Lower leg skin (tissue), 3 donors: ENCODE data around the gene TNN.

Experiments used
- CTCF ChIP-seq, 3 donors: fragments of 450-650 bp; IDR thresholded peaks; one replicate each; pipeline ENCODE4 v1.5.1; 2016; ENCODE audit warnings: antibody characterized with exemption in 3 of 3, mild to moderate bottlenecking in 3 of 3, moderate library complexity in 2 of 3
- POLR2A ChIP-seq, 2 donors: fragments of 450-650 bp; IDR thresholded peaks; one replicate each; pipeline ENCODE4 v1.6.1; 2016 to 2017; ENCODE audit warnings: antibody characterized with exemption in 2 of 2, mild to moderate bottlenecking in 1 of 2, moderate library complexity in 1 of 2

GRCh38 chr1:175138579-175138978 lies 70.9 kb downstream of the TNN start:
- TF ChIP-seq CTCF (IDR thresholded peaks at IDR 0.05) (no peak), POLR2A (IDR thresholded peaks at IDR 0.05) (no peak)
